Natural killer cell (primary cell): ENCODE results near the gene ACSS1. TPM values are rescaled to one million over a fixed set of nuclear protein-coding genes. Genes with fewer than 3 reads are reported as not detected.

Source experiments
- ATAC-seq, 3 donors: fragments of 150-1000 bp in 2 of 3; fragments of 200-7000 bp in 1 of 3; cut with Tn5 transposase; 1 replicate in 1 of 3; 2 replicates in 2 of 3; pipeline ENCODE4 v1.10.0; 2021; ENCODE audit warnings: mild to moderate bottlenecking in 2 of 3, moderate library complexity in 2 of 3
- DNase-seq, 2 donors: peaks; one replicate each; pipeline versions ENCODE4 v3.0.0 to v3.0.0-alpha.2; 2013 to 2021; ENCODE audit warnings: mixed read lengths in 1 of 2
- H3K27ac ChIP-seq: one replicate; pipeline ENCODE4 v1.5.1; 2013; ENCODE audit warnings: mild to moderate bottlenecking, low read length
- H3K27me3 ChIP-seq: one replicate; pipeline ENCODE4 v1.6.1; 2013; ENCODE audit warnings: low read length; ENCODE audit not compliant: control insufficient read depth, insufficient read depth
- H3K36me3 ChIP-seq: one replicate; pipeline ENCODE4 v1.6.1; 2013; ENCODE audit warnings: low read length; ENCODE audit not compliant: control insufficient read depth, insufficient read depth
- H3K4me1 ChIP-seq: one replicate; pipeline ENCODE4 v1.6.1; 2013; ENCODE audit warnings: low read length; ENCODE audit not compliant: control insufficient read depth, insufficient read depth
- H3K4me3 ChIP-seq: one replicate; pipeline ENCODE4 v1.5.1; 2013; ENCODE audit warnings: low read length
- H3K9me3 ChIP-seq: one replicate; pipeline ENCODE4 v1.6.1; 2013; ENCODE audit warnings: low read length; ENCODE audit not compliant: control insufficient read depth, insufficient read depth
- H3K27ac Mint-ChIP-seq, 2 donors: one replicate each; pipeline ENCODE4 v1.8.0; 2022; ENCODE audit warnings: mild to moderate bottlenecking in 2 of 2, mixed read lengths in 2 of 2, moderate library complexity in 1 of 2
- H3K27me3 Mint-ChIP-seq, 2 donors: one replicate each; pipeline ENCODE4 v1.8.0; 2022; ENCODE audit warnings: low read depth in 2 of 2, mixed read lengths in 2 of 2
- H3K36me3 Mint-ChIP-seq: one replicate; pipeline ENCODE4 v1.8.0; 2022; ENCODE audit warnings: mixed read lengths
- H3K4me1 Mint-ChIP-seq, 2 donors: one replicate each; pipeline ENCODE4 v1.8.0; 2022; ENCODE audit warnings: mixed read lengths in 2 of 2
- H3K4me3 Mint-ChIP-seq: one replicate; pipeline ENCODE4 v1.8.0; 2022; ENCODE audit warnings: mild to moderate bottlenecking, moderate library complexity, mixed read lengths
- H3K9me3 Mint-ChIP-seq, 2 donors: one replicate each; pipeline ENCODE4 v1.8.0; 2022; ENCODE audit warnings: mixed read lengths in 2 of 2
- WGBS: methylation state at CpG from one replicate; pipeline ENCODE4 v1.1.7; 2013; ENCODE audit warnings: missing lambda C conversion rate; ENCODE audit not compliant: insufficient coverage; 5-methylcytosine and 5-hydroxymethylcytosine counted together
- intact Hi-C: fragments of 100-400 bp; cut with micrococcal nuclease; formaldehyde crosslinking; loops from one replicate; pipeline ENCODE4 v1.14.2; 2022
- total RNA-seq, 4 donors: library from RNA; stranded (reverse); fragments of 120-200 nt in 1 of 4; gene quantifications; one replicate each; pipeline versions ENCODE4 v1.2.3 to v1.2.4, GENCODE V29; 2013 to 2022
- TF ChIP-seq, protein P1 (sequence below): fragments of 200-600 bp; IDR thresholded peaks from one replicate; pipeline ENCODE4 v1.8.0; 2022; ENCODE audit warnings: antibody characterized with exemption

The ACSS1 gene
- total RNA-seq, 3 donors from 2014 or later (not counting 1 experiment from before 2014, with no cell fraction given): 46.3 to 67.4 (median 57.4) TPM

- H3K4me3 Mint-ChIP-seq: peak overlapping the region; percentile 63
- H3K27ac Mint-ChIP-seq: peak overlapping the region; percentile 93 to 94
- WGBS: 95% methylated on average over 8 of the region's 8 CpGs
- no peaks in the 10 kb centered on the region for H3K9me3 Mint-ChIP-seq
- H3K4me3 ChIP-seq: no peak overlapping the region
- DNase-seq (no peak), ATAC-seq (no peak)
- H3K36me3 Mint-ChIP-seq: peaks cover 16% of the 10 kb centered on the region
- peaks cover 83% of the 10 kb centered on the region for H3K4me1 ChIP-seq
- peaks cover 98 to 100% of the 10 kb centered on the region in 2 donors for H3K4me1 Mint-ChIP-seq
- H3K36me3 ChIP-seq: peaks cover 30% of the 10 kb centered on the region
- TF ChIP-seq, protein P1, sequence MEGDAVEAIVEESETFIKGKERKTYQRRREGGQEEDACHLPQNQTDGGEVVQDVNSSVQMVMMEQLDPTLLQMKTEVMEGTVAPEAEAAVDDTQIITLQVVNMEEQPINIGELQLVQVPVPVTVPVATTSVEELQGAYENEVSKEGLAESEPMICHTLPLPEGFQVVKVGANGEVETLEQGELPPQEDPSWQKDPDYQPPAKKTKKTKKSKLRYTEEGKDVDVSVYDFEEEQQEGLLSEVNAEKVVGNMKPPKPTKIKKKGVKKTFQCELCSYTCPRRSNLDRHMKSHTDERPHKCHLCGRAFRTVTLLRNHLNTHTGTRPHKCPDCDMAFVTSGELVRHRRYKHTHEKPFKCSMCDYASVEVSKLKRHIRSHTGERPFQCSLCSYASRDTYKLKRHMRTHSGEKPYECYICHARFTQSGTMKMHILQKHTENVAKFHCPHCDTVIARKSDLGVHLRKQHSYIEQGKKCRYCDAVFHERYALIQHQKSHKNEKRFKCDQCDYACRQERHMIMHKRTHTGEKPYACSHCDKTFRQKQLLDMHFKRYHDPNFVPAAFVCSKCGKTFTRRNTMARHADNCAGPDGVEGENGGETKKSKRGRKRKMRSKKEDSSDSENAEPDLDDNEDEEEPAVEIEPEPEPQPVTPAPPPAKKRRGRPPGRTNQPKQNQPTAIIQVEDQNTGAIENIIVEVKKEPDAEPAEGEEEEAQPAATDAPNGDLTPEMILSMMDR: no peak
- no peak overlapping the region for H3K27ac ChIP-seq
- H3K9me3 ChIP-seq: peaks cover 3% of the 10 kb centered on the region
- intact Hi-C loops: no loop called here
- no peaks in the 10 kb centered on the region for H3K27me3 ChIP-seq
- H3K27me3 Mint-ChIP-seq: no peaks in the 10 kb centered on the region
Measured at GRCh38 chr20:24983896-24984295, 74.0 kb downstream of the ACSS1 start.

GRCh38 chr20:24981790-24982189 is 76.1 kb downstream of the ACSS1 start:
- Mint-ChIP-seq H3K36me3 (peaks cover 27% of the 10 kb centered on the region), H3K4me3 (peak overlapping the region; percentile 76), H3K4me1 (peaks cover 98 to 100% of the 10 kb centered on the region in 2 donors), H3K27me3 (no peaks in the 10 kb centered on the region), H3K9me3 (no peaks in the 10 kb centered on the region), H3K27ac (peak overlapping the region; percentile 89 to 94)
- H3K36me3 ChIP-seq: peaks cover 48% of the 10 kb centered on the region
- WGBS: 18% methylated on average over 3 of the region's 3 CpGs
- TF ChIP-seq, protein P1: no peak
- peak overlapping the region; percentile 65 for H3K27ac ChIP-seq
- ATAC-seq (peak; percentile 37 to 65 (median 57)), DNase-seq (peak in 1 of 2 donors; percentile 34)
- no peaks in the 10 kb centered on the region for H3K27me3 ChIP-seq
- H3K4me3 ChIP-seq: no peak overlapping the region
- intact Hi-C loops: no loop called here
- peaks cover 3% of the 10 kb centered on the region for H3K9me3 ChIP-seq
- H3K4me1 ChIP-seq: peaks cover 69% of the 10 kb centered on the region

GRCh38 chr20:24981282-24981681 is 76.7 kb downstream of the ACSS1 start:
- Mint-ChIP-seq H3K36me3 (peaks cover 31% of the 10 kb centered on the region), H3K4me1 (peaks cover 98 to 100% of the 10 kb centered on the region in 2 donors), H3K9me3 (no peaks in the 10 kb centered on the region), H3K4me3 (peak overlapping the region; percentile 76), H3K27ac (peak overlapping the region; percentile 89 to 94), H3K27me3 (no peaks in the 10 kb centered on the region)
- Histone ChIP-seq H3K27me3 (no peaks in the 10 kb centered on the region), H3K27ac (peak overlapping the region; percentile 49), H3K9me3 (peaks cover 3% of the 10 kb centered on the region), H3K36me3 (peaks cover 51% of the 10 kb centered on the region), H3K4me3 (no peak overlapping the region), H3K4me1 (peaks cover 64% of the 10 kb centered on the region)
- 37% methylated on average over 4 of the region's 4 CpGs for WGBS
- intact Hi-C loops: no loop called here
- TF ChIP-seq, protein P1: no peak
- ATAC-seq (peak; percentile 55 to 70 (median 69)), DNase-seq (no peak)
